Ectodermal cell (in vitro differentiated cells): ENCODE data around the gene GPD2.
"Not testable (repeated sequence)": the region's sequence is repeated elsewhere in the genome, so short reads cannot be mapped to it uniquely, and the experiment has no call there.

Source experiments
- H3K27ac ChIP-seq: 2 replicates; pipeline ENCODE4 v1.7.0; 2013; ENCODE audit warnings: mild to moderate bottlenecking, low read depth, low read length; ENCODE audit not compliant: insufficient read depth, poor library complexity, severe bottlenecking
- H3K27me3 ChIP-seq: 2 replicates; pipeline ENCODE4 v1.7.0; 2013; ENCODE audit warnings: mild to moderate bottlenecking, low read length; ENCODE audit not compliant: insufficient read depth, control insufficient read depth, poor library complexity, severe bottlenecking
- H3K36me3 ChIP-seq: one replicate; pipeline ENCODE4 v1.7.0; 2013; ENCODE audit warnings: low read length; ENCODE audit not compliant: control insufficient read depth, insufficient read depth
- H3K4me1 ChIP-seq: one replicate; pipeline ENCODE4 v1.7.0; 2013; ENCODE audit warnings: low read length; ENCODE audit not compliant: control insufficient read depth, insufficient read depth
- H3K4me3 ChIP-seq: 2 replicates; pipeline ENCODE4 v1.7.0; 2013; ENCODE audit warnings: low read depth, low read length, control low read depth; ENCODE audit not compliant: insufficient read depth
- H3K9me3 ChIP-seq: 2 replicates; pipeline ENCODE4 v1.7.0; 2013; ENCODE audit warnings: mild to moderate bottlenecking, low read length, moderate library complexity; ENCODE audit not compliant: control insufficient read depth
- WGBS, 2 experiments: methylation state at CpG; one replicate each; pipeline ENCODE4 v1.1.7; 2013; ENCODE audit warnings: missing lambda C conversion rate in 2 of 2; 5-methylcytosine and 5-hydroxymethylcytosine counted together

The GPD2 gene

DNA sequence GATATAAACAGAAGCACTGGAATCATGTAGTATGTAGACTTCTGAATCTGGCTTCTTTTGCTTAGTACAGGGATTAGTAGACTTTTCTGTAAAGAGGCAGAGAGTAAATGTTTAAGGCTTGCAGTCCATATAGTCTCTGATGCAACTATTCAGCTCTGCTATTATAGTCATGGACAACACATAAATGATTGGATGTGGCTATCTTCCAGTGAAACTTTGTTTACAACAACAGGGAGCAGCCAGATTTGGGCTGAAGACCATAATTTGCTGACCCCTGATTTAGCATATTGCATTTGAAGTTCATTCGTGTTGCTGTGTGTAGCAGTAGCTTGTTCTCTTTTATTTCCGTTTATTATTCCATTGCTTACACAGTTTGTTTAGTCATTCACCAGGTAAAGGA is 55.0 kb downstream of the GPD2 start:
- H3K4me3 ChIP-seq: no peak overlapping the region
- no peaks in the 10 kb centered on the region for H3K36me3 ChIP-seq
- 100% methylated on average over 1 to 2 of the region's 2 CpGs for WGBS, 2 experiments
- H3K9me3 ChIP-seq: no peaks in the 10 kb centered on the region
- no peaks in the 10 kb centered on the region for H3K4me1 ChIP-seq
- H3K27me3 ChIP-seq: no peaks in the 10 kb centered on the region
- H3K27ac ChIP-seq: no peak overlapping the region

DNA sequence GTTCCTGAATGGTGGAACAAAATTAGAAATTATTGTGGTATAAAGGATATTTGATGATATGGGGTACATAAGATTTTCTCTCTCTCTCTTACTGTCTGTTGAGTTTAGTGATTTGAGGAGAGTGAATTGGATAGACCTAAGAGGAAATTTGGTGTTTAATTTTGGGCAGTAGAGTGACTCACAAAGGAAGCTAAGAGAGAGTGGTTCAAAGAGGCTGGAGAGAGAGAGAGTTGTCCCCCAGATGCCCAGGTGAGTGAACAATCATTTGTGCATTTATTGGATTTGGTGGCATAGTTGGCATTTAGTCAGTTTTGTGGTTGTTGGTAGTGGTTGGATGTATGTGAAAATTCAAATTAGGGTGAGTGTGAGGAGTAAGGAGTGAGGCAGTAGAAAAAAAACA is 56.8 kb downstream of the GPD2 start:
- Histone ChIP-seq H3K4me3 (no peak overlapping the region), H3K9me3 (no peaks in the 10 kb centered on the region), H3K27me3 (no peaks in the 10 kb centered on the region), H3K27ac (no peak overlapping the region), H3K36me3 (no peaks in the 10 kb centered on the region), H3K4me1 (no peaks in the 10 kb centered on the region)

DNA sequence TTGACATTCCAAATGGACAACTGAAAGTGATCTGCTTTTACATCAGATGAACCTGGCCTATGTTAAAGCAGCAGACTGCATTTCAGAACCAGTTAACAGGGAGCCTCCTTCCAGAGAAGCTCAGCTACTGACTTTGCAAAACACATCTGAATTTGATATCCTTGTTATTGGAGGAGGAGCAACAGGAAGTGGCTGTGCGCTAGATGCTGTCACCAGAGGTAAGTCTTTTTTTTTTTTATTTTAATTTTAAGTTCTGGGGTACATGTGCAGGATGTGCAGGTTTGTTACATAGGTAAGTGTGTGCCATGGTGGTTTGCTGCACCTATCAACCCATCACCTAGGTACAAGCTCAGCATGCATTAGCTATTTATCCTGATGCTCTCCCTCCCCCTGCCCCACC is 59.8 kb downstream of the GPD2 start:
- WGBS, 2 experiments: 67 to 95% methylated on average over 1 of the region's 1 CpG
- H3K4me1 ChIP-seq, H3K36me3 ChIP-seq, H3K4me3 ChIP-seq, H3K9me3 ChIP-seq, H3K27ac ChIP-seq, H3K27me3 ChIP-seq: not testable (repeated sequence)

DNA sequence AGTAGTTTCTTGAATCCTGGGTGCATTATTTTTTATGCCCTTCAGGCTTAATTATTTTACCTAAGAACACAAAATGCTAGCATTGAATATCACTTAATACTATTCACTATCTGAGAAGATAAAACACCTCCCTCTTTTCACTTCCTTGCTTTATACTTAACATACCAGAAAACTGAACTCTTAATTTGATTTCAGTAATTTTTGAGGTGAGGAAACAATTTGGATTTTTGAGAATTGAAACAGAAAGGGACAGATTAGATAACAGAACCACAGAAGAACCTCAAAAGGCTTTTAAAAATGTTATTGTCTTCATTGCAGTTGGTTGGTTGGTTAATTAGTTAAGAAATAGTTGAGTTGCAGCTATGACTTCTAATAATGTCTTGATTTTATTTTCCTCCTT is 69.5 kb downstream of the GPD2 start:
- no peaks in the 10 kb centered on the region for H3K4me1 ChIP-seq
- no peaks in the 10 kb centered on the region for H3K27me3 ChIP-seq
- no peak overlapping the region for H3K4me3 ChIP-seq
- H3K9me3 ChIP-seq: no peaks in the 10 kb centered on the region
- H3K27ac ChIP-seq: no peak overlapping the region
- H3K36me3 ChIP-seq: no peaks in the 10 kb centered on the region

DNA sequence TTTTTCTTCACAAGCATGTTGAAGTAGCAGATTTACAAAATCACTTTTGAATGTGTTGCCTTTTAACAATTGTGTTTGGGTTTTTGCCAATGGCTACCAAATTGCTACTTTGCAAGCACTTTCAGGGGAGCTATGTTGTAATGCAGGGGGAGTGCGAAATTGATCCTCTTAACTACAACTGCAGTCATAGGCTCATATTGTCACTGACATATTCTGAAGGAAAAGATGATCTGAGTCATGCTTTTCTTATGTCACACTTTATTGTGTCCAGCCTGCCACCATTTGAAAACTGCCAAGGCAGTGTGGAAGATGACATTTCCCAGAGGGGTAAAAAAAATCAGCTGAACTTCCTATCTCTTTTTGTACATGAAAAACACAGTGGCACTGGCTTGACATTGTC is 74.9 kb downstream of the GPD2 start:
- Histone ChIP-seq H3K9me3 (no peaks in the 10 kb centered on the region), H3K4me1 (no peaks in the 10 kb centered on the region), H3K4me3 (no peak overlapping the region), H3K27ac (no peak overlapping the region), H3K36me3 (no peaks in the 10 kb centered on the region), H3K27me3 (no peaks in the 10 kb centered on the region)
- WGBS, 2 experiments: 88 to 100% methylated on average over 1 of the region's 1 CpG

DNA sequence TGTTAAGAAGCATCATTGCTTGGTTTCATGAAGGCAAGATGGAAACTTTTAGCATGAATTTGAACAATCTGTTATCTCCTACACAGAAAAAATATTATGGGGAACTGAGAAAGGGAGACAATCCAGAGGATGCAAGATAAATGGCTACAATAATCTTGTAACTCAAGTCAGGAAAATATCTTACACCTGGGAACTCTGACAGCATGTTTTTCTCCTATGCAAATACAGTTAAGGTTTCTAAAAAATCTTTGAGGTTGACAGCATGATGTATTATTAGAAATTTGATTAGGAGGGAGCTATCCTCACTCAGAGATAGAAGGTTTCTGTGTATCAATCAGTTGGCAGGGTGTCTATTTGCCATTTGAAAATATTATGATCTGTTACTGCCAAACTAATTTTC is 75.6 kb downstream of the GPD2 start:
- Histone ChIP-seq H3K27me3 (no peaks in the 10 kb centered on the region), H3K36me3 (no peaks in the 10 kb centered on the region), H3K27ac (no peak overlapping the region)

DNA sequence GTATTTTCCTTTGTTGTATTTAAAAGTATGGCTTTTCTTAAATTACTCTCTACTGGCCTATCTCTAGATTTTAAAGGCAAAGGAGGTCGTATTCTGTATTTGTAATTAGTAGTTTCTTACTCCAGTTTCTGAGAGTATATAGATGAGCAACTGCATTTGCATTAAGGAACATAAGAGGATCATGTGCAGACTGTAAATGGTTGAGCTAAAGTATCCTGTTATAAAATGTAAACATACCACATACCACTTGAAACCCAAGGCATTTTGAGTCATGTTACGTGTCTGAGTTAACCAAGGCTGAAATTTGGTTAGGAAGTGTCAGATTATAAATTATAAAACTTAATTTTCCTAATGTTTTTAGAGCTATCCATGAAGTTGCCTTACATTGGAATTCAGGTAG is 76.3 kb downstream of the GPD2 start:
- Histone ChIP-seq H3K4me3 (no peak overlapping the region), H3K9me3 (no peaks in the 10 kb centered on the region), H3K27me3 (no peaks in the 10 kb centered on the region), H3K27ac (no peak overlapping the region), H3K36me3 (no peaks in the 10 kb centered on the region), H3K4me1 (no peaks in the 10 kb centered on the region)
- WGBS, 2 experiments: 78 to 100% methylated on average over 1 of the region's 2 CpGs

More for the DNA sequence above, 75.6 kb downstream of the GPD2 start:
- H3K4me1 ChIP-seq: no peaks in the 10 kb centered on the region
- no peaks in the 10 kb centered on the region for H3K9me3 ChIP-seq
- no peak overlapping the region for H3K4me3 ChIP-seq

DNA sequence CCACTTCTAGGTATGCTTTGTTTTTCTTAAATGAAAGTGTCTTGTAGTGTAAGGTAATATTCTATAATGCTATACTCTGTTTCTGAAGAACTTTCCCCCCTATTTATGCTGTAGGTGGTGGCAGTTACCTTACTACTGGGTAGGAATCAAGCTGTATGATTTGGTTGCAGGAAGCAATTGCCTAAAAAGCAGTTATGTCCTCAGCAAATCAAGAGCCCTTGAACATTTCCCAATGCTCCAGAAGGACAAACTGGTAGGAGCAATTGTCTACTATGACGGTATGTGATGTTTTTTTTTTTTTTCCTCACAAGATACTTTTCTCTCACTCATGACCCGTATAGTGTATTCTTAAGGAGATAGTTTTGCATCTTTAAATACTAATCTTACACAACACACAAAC is 77.0 kb downstream of the GPD2 start:
- WGBS, 2 experiments: 100% methylated on average over 1 to 2 of the region's 2 CpGs
- H3K9me3 ChIP-seq: no peaks in the 10 kb centered on the region

DNA sequence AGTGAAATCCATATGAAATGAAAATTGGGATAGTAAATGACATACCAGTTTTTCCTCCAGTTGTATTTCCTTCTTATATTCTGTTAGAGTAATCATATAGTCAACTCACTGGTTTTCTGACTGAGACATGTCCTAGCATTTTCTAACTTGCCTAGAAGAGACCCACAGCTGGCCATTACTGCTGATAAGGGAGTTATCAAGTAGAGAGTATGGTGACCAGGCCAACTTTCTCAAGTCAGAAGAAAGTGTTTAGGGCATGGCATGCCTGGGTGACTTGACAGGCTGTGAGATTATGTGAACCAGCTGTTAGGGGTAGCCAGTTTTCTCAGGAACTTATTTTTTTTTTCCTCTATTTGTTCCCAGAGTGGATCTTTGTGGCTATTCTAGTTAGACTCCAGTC is 81.2 kb downstream of the GPD2 start:
- Histone ChIP-seq H3K4me1 (no peaks in the 10 kb centered on the region), H3K27ac (no peak overlapping the region), H3K9me3 (peaks cover 3% of the 10 kb centered on the region), H3K36me3 (peaks cover 7% of the 10 kb centered on the region), H3K27me3 (no peaks in the 10 kb centered on the region), H3K4me3 (no peak overlapping the region)

More for the DNA sequence above, 77.0 kb downstream of the GPD2 start:
- Histone ChIP-seq H3K27me3 (no peaks in the 10 kb centered on the region), H3K4me3 (no peak overlapping the region), H3K36me3 (no peaks in the 10 kb centered on the region), H3K4me1 (no peaks in the 10 kb centered on the region), H3K27ac (no peak overlapping the region)

DNA sequence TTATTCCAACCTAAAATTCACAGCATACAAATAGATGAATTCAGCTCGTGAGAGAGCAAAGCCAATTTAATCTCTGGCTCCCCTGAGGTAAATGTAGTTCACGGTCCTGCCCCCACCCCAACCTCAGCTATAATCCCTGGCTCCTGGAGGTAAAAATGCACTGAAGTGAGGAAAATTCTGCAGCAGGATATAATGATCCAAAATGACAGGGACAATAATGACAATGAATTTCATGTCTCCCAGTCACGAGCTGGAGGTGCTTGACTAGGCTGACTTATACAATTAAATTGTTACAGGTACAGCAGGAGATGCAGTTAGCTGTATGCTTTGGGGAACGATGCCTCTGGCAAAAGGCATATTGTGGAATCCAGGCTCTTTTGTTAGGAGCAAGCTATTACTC is 82.0 kb downstream of the GPD2 start:
- no peaks in the 10 kb centered on the region for H3K27me3 ChIP-seq
- no peak overlapping the region for H3K27ac ChIP-seq
- no peaks in the 10 kb centered on the region for H3K4me1 ChIP-seq
- WGBS, 2 experiments: 86 to 91% methylated on average over 4 of the region's 4 CpGs
- H3K4me3 ChIP-seq: no peak overlapping the region
- peaks cover 7% of the 10 kb centered on the region for H3K36me3 ChIP-seq
- peaks cover 3% of the 10 kb centered on the region for H3K9me3 ChIP-seq

DNA sequence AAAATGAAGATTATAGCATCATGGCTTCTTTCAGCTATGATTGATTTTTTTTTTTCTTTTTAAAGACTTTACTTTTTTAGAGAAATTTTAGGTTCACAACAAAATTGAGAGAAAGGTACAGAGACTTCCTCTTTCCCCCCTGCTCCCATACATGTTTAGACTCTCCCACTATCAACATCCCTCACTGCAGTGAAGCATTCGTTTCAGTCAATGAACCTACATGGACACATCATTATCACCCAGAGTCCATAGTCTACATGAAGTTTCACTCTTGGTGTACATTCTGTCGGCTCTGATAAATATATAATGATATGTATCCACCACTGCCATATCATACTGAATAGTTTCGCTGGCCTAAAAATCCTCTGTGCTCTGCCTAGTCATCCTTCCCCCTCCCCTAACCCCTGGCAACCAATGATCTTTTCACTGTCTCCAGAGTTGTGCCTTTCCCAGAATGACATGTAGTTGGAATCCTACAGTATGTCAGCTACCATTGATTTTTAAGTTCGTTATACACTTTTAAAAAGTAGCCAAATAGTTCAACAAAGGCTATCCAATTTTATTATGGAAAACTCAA is 86.8 kb downstream of the GPD2 start:
- H3K9me3 ChIP-seq: peaks cover 3% of the 10 kb centered on the region
- WGBS, 2 experiments: 90 to 98% methylated on average over 3 to 4 of the region's 4 CpGs
- H3K4me3 ChIP-seq: no peak overlapping the region
- peaks cover 5% of the 10 kb centered on the region for H3K4me1 ChIP-seq
- H3K27ac ChIP-seq: no peak overlapping the region
- no peaks in the 10 kb centered on the region for H3K27me3 ChIP-seq
- H3K36me3 ChIP-seq: peaks cover 7% of the 10 kb centered on the region
